Stimulated activated CD4-positive, alpha-beta T cell treated with anti-CD3 and anti-CD28 coated beads, Interleukin-12 subunit alpha, Interleukin-12 subunit beta, amount 100 ng/mL, for 24 hours (primary cell): Measurements from ENCODE around the gene STRIP2.
"Not testable (repeated sequence)": the region's sequence is repeated elsewhere in the genome, so short reads cannot be mapped to it uniquely, and the experiment has no call there.

ENCODE experiments used
- DNase-seq, 2 experiments: peaks; one replicate each; pipeline ENCODE4 v3.0.0-alpha.2; 2020; ENCODE audit warnings: low read depth in 2 of 2

STRIP2 gene

DNA sequence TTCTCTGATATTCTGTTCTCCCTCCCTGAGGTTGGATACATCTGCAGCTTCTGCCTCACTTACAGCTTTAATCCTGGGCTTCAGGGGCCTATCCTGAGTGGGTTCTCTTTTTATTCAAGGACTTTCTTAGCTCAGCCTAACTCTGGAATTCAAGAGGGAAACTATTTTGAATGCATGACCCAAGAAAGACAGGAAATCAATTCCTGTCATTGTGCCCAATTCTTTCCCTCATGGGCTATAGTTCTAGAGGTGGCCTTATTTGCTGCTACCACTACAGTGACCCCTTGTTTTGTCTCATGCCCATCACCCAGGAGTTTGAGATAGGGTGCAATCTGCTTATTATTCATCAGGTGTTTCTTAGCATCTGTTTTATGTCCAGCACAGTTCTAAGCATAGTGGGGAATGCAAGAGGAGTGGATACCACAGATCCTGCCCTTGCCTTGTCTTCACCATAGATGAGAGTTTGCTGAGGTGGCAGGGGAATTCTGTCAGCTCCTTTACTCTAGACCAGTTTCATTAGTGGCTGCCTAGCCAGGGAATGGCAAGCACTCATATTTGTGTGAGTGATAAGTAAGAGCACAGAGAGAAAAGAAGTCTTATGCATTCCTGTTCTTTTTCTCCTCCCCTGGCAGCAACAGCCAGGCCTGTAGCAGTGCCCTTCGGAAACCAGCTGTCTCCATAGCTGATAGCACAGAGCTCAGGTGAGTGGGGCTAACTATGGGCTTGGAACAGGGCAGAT, 19.4 kb downstream of the STRIP2 start:
- no peak for DNase-seq

DNA sequence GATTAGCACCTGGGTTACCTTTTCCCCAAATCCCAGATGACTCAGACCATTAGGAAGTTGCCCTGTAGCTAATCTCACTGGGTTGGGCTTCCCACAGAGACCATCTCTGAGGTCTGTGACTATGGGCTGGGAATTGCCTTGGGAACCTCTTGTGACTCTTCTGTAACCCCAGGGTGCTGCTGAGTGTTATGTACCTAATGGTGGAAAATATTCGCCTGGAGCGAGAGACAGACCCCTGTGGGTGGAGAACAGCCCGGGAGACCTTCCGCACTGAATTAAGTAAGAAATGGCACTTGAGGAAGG, 20.0 kb downstream of the STRIP2 start:
- DNase-seq: no peak

DNA sequence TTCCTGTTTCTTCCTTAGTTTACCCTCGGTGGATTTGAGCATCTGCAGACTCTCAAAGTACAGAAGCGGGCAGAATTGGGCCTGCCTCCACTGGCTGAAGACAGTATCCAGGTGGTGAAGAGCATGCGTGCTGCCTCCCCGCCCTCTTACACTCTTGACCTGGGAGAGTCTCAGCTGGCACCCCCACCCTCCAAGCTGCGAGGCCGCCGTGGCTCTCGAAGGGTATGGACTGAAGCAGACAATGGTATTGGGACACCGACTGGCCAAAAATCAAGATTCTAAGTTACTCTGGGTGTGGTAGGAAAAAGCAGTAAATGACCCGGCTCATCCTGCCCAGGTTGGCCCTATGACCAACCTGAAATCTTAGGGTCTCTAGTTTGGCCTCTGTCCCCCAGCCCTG, 22.2 kb downstream of the STRIP2 start:
- DNase-seq: no peak

DNA sequence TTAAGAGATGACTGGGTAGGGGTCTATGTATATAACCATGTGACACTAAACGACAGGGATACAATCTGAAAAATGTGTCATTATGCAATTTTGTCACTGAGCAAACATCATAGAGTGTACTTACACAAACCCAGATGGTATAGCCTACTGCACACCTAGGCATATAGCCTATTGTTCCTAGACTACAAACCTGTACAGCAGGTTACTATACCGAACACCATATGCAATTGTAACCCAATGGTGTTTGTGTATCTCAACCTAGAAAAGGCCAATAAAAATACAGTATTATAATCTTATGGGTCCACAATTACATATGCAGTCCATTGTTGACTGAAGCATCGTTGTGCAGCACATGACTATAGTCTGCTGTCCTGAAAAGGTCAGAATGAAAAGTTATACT, 22.9 kb downstream of the STRIP2 start:
- DNase-seq: no peak

DNA sequence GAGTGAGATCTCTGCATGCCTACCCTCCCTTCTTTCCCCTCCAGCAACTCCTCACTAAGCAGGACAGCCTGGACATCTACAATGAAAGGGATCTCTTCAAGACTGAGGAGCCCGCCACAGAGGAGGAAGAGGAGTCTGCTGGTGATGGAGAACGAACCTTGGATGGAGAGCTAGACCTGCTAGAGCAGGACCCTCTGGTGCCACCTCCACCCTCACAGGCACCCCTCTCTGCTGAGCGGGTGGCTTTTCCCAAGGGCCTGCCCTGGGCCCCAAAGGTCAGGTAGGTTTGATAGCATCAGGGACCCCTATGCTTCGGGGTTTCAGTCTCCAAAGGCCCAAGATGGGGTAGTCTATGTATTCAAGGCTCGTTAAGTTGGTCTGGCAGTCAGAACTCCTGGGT, 23.9 kb downstream of the STRIP2 start:
- DNase-seq: no peak

DNA sequence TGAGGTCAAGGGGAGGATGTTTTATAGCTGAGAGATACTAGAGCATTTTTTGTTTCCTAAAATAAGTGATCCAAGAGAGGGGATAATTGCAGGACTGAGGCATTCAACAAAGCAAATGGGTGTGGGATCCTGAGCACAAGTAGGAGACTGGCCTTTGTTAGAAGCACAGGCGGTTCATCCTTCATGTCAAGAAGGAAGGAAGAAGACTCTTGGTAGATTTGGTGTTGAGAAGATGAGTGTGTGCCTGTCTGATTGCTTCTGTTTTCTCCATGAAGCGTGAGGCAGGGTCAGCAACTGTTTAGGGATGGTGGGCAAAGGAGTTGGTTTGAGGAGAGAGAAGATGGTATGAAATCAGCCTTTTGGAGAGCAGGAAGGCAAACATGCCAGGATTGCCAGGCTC, 27.6 kb downstream of the STRIP2 start:
- DNase-seq: no peak

DNA sequence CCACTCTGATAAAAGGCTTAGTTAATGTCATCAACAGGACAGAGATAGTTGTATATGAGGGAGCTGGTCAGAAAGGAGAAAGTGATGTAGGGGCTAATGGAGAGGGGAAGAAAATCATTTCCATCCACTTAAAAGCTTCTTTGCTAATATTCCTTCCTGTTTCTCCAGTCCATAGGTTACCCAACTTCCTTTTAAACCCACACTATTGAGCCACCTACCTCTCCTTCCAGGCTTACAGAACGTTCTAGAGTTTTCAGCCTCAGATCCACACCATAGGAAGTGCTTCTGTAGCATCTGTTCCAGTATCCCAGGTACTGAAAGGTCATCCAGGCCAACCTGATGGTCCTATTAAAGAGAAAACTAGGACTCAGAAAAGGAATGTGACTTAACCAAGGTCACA, 28.2 kb downstream of the STRIP2 start:
- DNase-seq: no peak

DNA sequence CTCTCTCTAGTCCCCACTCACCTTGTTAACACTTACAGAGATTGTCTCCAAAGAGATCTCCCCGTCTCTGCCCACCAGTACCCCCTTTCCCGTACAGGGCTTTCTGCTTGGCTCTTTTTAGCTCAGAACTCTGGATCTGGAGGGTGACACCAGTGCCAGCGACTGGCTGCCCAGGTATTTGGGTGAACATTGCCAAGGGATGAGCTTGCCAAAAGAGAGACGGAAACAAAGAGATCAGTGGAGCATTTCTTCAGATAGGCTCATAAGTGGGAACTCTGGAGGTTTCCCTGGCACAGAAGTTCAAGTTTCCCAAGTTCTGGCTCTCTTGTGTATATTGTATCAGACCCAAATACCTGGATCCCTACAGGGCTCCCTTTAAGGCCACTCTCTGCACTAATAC, 30.0 kb downstream of the STRIP2 start:
- DNase-seq: no peak

DNA sequence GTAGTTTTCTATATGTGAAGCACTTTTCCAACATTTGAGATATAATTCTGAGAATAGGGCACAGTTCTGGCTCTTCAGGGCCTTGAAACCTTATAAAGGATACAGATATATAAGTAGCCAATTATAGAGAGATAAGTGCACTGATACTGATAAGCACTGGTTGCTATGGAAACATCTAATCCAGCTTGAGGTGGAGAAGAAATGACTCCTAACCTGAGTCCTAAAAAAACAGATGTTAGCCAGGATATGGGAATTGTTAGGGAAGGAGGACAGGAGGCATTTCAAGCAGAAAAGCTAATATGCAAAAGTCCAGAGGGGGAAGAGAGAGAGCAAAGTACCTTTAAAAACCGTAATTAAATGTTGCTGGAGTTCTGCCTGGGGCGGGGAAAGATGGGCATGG, 30.8 kb downstream of the STRIP2 start:
- DNase-seq: no peak

DNA sequence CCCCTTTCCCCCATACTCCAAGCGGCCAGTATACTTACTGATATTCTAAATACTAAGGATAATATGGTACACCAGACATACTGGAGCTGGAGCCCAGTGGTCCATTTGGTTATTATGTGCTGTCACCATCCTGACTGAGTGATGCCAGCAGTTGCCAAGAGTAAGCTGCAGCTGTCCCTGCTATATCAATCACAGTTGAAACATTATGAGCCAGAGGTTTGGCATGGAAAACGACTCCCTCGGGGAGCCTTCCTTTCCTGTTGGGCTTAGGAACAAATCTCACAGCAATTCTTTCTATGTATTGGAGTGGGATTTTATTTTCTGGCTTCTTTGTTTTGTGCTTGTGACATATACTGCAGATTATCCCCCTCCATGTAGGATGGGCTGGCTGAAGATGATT, 32.6 kb downstream of the STRIP2 start:
- DNase-seq: no peak

DNA sequence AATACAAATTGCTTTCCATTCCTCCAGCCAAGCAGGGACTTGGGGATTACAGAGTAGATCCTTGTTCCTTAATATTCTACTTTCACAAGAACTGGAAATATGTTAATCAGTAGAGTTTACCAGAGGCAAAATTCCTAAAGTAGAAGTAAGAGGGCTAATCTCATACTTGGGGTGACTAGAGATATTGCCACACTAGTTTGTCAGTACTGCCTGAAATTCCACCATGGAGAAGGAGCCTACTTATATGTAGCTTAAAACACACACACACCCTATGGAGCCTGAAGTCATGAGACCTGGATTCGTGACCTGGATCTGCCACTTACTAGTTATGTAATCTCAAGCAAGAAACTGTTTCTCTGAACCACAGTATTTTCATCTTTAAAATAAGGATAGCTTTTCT, 33.9 kb downstream of the STRIP2 start:
- DNase-seq: no peak

DNA sequence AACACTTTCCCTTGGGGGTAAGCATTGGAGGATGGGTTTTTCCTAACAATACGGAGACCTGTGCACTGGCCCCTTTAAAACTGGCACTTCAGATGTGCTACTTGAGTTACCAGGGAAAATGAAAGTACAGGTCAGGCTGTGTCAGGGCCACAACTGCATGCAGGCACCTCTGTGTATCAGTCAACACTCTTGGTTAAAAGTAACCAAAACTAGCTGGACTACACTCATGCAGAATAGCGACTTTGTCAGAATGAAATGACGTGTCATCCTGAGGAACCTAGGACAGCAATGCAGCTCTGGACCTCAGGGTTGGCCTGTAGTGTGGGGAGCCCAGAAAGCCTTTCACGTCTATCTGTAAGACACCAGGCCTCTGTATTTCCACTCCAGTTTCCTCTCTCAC, 34.3 kb downstream of the STRIP2 start:
- DNase-seq: no peak

DNA sequence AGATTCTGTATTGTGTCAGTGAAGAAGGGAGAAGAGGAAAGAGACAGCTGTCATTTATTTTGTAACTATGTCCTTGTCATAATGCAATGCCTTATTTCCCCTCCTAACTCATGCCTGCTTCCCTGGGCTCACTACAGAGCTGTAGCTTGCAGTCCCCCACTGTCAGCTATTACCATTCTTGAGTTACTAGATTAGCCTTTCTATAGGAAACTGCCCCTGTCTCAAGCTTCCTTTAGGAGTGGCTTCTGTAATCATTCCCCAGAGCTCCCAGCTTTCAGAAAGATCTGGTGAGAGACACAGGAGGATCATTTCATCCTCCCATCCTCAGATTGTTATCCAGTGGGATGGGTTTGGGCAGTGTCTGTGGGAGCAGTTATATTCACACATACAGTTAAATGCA, 35.7 kb downstream of the STRIP2 start:
- DNase-seq: no peak

DNA sequence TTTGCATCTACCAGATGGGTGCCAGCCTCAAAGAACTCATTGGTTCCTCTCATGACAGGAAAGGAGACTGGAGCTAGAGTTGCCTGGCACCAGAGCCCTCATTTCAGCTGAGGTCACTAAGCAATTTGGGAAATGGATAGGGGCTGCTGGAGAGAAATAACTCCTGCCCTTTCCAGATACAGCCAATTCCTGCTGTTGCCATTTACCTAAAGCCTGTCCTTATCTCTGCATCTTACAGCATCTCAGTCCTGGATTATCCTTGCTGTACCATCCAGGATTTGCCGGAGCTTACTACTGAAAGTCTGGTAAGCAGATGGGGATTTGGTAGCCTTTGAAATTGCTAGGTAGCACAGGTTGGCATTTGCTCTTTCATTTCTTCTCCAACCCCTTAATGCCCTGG, 36.2 kb downstream of the STRIP2 start:
- DNase-seq: no peak

DNA sequence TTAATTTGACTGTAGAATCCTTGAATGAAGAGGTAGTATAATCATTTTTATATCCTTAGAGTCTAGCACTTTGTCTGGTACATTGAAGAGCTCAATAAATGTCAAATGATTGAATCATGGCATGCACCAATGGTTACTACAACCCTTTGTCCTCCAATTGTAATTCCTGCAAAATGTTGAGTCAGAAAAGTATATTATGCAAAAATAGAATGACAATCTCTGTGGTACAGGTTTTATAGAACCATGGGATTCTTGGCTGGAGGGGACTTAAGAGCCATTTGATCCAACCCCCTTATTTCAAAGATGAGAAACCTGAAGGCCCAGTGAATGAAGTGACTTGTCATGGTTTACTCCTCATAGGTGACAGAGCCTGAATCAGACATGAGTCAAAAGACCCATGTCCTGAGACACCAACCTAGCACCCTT, 37.2 kb downstream of the STRIP2 start:
- no peak for DNase-seq

DNA sequence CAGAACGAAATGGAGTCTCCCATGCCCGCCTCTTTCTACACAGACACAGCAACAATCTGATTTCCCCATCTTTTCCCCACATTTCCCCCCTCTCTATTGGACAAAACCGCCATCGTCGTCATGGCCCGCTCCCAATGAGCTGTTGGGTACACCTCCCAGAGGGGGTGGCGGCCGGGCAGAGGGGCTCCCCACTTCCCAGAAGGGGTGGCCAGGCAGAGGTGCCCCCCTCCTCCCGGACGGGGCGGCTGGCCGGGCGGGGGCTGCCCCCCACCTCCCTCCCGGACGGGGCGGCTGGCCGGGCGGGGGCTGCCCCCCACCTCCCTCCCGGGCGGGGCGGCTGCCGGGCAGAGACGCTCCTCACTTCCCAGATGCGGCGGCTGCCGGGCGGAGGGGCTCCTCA, 41.7 kb downstream of the STRIP2 start:
- not testable (repeated sequence) for DNase-seq

DNA sequence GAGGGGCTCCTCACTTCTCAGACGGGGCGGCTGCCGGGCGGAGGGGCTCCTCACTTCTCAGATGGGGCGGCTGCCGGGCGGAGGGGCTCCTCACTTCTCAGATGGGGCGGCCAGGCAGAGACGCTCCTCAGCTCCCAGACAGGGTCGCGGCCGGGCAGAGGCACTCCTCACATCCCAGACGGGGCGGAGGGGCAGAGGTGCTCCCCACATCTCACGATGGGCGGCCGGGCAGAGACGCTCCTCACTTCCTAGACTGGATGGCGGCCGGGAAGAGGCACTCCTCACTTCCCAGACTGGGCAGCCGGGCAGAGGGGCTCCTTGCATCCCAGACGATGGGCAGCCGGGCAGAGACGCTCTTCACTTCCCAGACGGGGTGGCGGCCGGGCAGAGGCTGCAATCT, 42.2 kb downstream of the STRIP2 start:
- not testable (repeated sequence) for DNase-seq

DNA sequence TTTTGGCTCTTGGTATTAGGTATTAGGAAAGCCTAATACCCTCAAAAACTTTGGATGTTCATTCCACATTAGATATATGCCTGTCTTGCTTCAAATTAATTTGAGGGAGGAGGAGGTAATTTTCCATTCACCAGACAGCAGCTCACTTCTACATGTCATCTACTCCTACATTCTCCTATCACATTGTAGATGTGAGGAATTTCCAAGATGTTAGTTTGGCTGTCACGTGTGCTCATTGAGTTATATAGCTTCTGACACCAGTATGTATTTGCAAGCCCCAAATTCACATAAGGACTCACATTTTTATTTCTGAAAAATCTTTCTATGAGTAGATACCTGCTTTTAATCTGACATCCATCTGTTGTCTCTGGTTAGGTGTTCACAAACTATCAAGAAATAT, 45.6 kb downstream of the STRIP2 start:
- no peak for DNase-seq

DNA sequence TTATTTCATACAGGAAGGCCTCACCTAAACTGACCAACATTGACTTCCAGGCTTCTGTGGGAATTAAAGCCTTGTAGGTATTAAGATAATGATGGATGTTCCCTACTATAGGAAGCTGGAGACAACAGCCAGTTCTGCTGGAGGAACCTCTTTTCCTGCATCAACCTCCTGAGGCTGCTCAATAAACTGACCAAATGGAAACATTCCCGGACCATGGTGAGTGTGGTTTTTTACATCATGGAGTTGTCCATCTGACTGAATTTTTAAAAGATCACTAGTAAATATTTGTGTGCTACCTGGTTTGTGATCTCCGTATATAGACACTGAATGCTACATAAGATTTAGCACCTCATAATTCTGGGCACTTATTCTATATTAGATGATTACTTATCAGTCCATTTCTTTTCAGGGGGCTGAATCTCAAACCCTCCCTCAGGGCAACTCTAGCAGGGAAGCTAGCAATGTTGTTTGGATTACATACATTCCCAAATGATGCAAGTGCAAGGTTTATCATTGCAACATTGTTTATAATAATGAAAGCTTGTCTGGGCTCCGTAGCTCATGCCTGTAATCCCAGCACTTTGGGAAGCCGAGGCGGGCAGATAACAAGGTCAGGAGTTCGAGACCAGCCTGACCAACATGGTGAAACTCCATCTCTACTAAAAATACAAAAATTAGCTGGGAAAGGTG, 46.6 kb downstream of the STRIP2 start:
- DNase-seq: no peak

DNA sequence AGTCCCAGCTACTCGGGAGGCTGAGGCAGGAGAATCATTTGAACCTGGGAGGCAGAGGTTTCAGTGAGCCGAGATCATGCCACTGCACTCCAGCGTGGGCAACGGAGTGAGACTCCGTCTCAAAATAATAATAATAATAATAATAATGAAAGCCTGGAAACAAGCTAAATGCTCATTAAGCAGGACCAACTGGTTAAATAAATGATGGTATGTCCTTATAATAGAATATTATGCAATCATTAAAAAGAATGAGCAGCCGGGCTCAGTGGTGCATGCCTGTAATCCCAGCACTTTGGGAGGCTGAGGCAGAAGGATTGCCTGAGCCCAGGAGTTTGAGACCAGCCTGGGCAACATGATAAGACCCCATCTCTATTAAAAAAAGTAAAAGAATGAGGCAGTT, 47.1 kb downstream of the STRIP2 start:
- not testable (repeated sequence) for DNase-seq

DNA sequence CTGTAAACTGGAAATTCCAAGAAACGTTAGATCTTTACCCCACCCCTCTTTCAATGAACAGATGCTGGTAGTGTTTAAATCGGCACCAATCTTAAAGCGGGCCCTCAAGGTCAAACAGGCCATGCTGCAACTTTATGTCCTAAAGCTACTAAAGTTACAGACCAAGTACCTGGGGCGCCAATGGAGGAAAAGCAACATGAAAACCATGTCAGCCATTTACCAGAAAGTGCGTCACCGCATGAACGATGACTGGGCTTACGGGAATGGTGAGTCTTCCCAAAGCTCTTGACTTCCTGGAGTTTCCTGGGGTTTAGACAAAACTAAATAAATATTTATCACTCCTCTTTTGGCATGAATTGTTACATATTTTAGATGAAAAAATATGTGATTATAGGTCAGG, 48.5 kb downstream of the STRIP2 start:
- no peak for DNase-seq

DNA sequence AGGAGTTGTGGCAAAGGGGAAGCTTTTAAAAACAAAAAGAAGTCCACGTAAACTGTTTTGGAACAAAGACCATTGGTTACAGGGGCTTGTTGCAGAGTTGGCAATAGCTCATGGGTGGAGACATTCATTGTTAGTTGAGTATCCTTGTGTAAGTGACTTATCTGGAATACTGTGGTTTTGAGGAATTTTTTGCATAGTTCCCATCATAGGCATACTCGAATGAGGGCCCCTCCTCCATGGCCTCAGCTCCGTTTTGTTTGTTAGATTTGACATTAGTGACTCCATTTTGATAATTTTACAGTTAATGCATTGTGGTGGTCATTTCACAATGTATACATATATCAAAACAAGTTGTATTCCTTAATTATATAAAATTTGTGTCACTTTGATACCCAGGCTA, 55.3 kb downstream of the STRIP2 start:
- DNase-seq: no peak

DNA sequence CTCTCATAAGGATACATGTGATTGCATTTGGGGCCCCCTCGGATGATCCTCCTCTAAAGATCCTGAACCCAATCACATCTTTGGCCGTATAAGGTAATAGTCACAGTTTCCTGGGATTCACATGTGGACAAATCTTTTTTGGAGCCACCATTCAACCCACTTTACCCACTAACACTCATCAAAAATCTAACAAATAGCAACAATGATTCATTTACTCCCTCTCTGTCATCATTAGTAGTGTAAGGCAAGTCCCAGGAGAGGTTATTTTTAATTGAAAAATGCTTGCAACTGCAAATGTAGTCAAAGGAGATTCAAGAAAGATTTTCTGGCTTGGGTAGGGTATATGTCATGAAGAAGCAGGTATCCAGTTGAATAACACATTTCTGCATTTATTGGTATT, 58.2 kb downstream of the STRIP2 start:
- DNase-seq: no peak

DNA sequence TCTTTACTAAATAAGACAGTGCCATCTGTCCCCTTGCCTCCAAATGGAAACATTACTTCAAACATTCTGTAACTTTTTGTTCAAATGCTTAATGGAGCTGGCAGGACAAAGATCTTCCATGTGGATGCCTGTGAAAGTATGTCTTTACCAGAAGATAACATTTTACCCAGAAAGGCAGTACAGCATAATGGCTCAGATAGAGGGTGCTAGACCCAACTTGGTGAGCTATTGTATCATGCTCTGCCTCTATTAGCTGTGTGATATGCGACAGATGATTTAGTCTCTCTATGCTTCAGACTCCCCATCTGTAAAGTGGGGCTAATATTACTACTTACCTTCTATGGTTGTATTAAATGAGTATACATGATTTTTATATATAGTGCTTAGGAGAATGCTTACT, 59.3 kb downstream of the STRIP2 start:
- DNase-seq: no peak
